Stimulated activated CD8-positive, alpha-beta memory T cell treated with anti-CD3 and anti-CD28 coated beads, Interleukin-12 subunit alpha, Interleukin-12 subunit beta, amount 100 ng/mL, for 4 hours (primary cell): ENCODE data around the gene OR52M1.

Experiments
- DNase-seq: peaks from one replicate; pipeline ENCODE4 v3.0.0-alpha.2; 2020; ENCODE audit warnings: low read depth

Gene OR52M1

GRCh38 chr11:4569075-4569474 lies 24.1 kb downstream of the OR52M1 start:
- DNase-seq: no peak

DNA sequence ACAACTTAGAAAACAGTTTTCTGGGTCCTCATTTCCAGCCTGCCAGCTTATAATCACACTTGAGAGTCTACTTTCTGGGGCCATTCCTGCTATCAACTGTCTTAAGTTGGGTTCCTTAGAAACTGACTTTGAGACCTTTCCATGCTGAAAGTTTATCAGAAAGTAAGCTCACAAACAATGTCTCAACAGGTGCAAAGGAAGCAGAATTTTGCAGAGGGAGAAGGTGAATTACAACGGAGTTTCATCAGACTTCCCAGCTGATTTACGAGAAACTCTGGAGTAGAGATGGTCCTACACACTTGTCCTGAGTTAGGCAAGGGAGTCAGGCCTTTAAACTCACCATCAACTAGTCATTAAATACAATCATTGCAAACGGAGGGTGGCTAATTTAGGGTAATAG lies 31.9 kb downstream of the OR52M1 start:
- no peak for DNase-seq

DNA sequence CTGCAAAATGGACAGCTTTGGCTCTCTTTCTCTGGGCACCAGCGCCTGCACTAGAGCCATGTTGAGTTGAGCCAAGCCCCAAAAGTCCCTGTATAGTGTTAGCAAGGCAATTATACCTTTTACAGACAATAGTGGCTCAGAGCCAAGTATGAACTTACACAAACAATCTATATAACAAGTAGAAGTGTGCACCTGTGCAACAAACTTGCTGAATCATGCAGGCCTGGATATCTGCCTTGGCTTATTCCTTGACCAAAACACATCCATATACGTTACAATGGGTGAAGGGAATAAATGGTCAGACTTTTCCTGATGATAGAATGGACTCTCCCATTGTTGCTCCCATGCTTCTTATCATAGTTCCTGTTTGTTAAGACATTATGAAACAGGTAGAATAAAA lies 32.8 kb downstream of the OR52M1 start:
- no peak for DNase-seq

GRCh38 chr11:4578624-4579023 lies 33.6 kb downstream of the OR52M1 start:
- no peak for DNase-seq

DNA sequence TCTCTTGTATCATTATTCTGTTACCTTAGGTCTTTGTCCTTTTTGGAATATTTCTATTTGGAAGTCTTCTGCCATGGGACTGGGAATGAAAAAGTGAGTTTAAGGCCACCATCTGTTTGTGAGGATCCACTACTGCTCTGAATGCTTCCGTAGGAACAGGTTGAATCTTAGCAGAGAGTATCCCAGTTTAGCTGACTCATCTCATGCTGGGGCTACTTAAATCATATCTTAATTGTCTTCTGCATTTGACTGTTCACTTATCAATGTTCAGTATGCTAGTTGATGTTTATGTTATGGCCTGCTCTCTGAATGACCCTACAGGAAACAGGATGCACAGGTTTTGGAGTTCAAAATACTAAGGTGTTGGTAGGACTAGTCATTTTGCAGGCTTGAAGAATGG lies 35.1 kb downstream of the OR52M1 start:
- no peak for DNase-seq

- no peak for DNase-seq
Observed at GRCh38 chr11:4581443-4581842, 36.5 kb downstream of the OR52M1 start, which contains the start of gene OR52I2. Gene OR52I2, plus strand, starts transcription at chr11:4581743.

- DNase-seq: no peak
Observed at GRCh38 chr11:4589017-4589416, 44.0 kb downstream of the OR52M1 start.

- DNase-seq: no peak
Observed at GRCh38 chr11:4593739-4594138, 48.7 kb downstream of the OR52M1 start, which contains the start of gene OR52I1. Gene OR52I1, plus strand, starts transcription at chr11:4594039. Its CDS starts 0 bp downstream, at chr11:4594039.
